Tibial nerve (tissue), 4 donors: ENCODE measurements around the gene OR2T10.

Source experiments
- CTCF ChIP-seq, 5 experiments: fragments of 200-600 bp in 3 of 5; fragments of 450-650 bp in 2 of 5; sonication (generic) in 3 of 5; IDR thresholded peaks; one replicate each; pipeline ENCODE4 v1.5.1; 2016 to 2019; ENCODE audit warnings: antibody characterized with exemption in 5 of 5, mild to moderate bottlenecking in 3 of 5, moderate library complexity in 2 of 5
- EP300 ChIP-seq, 2 donors: sonication (generic); formaldehyde crosslinking; IDR thresholded peaks; one replicate each; pipeline ENCODE4 v1.6.1; 2017; ENCODE audit warnings: antibody characterized with exemption in 2 of 2, mild to moderate bottlenecking in 1 of 2

GRCh38 chr1:248596615-248597014 is 885 bp downstream of the OR2T10 start:
- no peak for TF ChIP-seq CTCF (IDR thresholded peaks at IDR 0.05)
- no peak for TF ChIP-seq EP300 (IDR thresholded peaks at IDR 0.05)
